Right lung (tissue), 5 donors: ENCODE results near the gene HPCAL1. TPM values are rescaled to one million over a fixed set of nuclear protein-coding genes. Genes with fewer than 3 reads are reported as not detected.

Source experiments
- DNase-seq, 2 donors: peaks; one replicate each; pipeline ENCODE4 v3.0.0-alpha.2; 2013
- polyA plus RNA-seq, 5 donors: library from polyadenylated mRNA; unstranded; fragments of 120-200 nt; gene quantifications; one replicate each; pipeline versions ENCODE4 v1.2.1 to v1.2.3, GENCODE V29; 2013; ENCODE audit warnings: inconsistent platforms in 1 of 5, low replicate concordance in 1 of 5; ENCODE audit not compliant: insufficient read length in 5 of 5, insufficient read depth in 1 of 5

Gene HPCAL1
- polyA plus RNA-seq, 5 donors = 48.4 to 95.0 (median 72.2) TPM

- no peak for DNase-seq
These were observed 81.4 kb downstream of the HPCAL1 start for GRCh38 chr2:10383960-10384734.

- no peak for DNase-seq
These were observed 82.8 kb downstream of the HPCAL1 start for GRCh38 chr2:10385501-10385900.

DNA sequence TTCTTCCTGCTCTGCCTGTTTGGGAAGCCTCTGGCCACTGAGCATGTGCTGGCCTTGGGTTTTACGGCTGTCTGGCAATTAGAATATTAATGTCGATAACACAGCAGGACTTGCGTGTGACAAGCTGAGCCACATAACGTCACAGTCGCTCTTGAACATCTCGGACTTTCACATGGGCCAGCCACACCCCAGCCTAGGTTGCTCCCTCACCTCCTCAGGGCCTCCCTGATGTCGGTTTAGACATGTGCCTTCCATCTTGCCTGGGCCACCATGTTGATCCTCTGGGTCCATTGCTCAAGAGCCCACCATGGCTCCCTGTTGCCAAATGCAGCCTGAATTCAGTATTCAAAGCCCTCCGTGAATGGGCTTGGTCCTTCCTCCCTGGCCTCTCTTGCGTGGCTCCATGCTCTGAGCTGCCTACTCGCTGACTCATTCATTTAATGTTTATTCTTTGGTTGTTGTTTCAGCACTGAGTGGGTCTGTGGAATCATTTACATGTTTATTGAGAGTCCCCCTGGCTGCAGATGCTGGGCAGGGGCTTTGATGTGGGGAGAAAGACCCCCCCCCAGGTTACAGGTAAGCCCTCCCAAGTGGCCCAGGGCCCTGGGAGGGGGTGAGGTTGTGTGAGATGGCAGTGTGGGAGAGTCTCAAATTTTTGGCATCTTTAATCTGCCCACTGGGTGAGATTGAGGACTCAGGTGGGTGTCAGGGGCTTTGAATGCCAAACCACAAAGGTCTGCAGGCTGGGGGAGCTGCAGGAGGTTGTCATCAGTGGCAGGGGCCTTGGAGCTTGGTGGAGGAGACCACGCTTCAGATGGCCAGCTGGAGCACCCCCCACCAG lies 83.4 kb downstream of the HPCAL1 start:
- no peak for DNase-seq

DNA sequence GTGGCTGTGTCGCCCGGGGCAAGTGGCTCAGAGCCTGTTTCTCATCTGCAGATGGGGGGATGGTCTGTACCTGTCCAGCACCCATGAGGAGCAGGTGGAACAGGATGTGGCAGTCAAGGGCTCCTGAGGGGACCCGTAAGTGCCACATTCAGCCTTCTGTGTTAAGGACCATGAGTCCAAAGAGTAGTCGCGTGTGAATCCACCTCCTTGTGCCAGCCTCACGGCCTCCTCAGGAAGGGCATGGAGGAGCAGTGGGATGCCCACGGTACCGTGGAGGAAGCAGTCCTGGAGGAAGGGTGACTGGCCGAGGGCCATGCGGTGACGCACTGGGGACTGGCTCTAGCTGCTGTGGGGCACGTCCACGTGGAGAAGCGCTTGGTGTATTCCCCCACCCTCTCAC lies 84.3 kb downstream of the HPCAL1 start:
- DNase-seq = no peak

DNA sequence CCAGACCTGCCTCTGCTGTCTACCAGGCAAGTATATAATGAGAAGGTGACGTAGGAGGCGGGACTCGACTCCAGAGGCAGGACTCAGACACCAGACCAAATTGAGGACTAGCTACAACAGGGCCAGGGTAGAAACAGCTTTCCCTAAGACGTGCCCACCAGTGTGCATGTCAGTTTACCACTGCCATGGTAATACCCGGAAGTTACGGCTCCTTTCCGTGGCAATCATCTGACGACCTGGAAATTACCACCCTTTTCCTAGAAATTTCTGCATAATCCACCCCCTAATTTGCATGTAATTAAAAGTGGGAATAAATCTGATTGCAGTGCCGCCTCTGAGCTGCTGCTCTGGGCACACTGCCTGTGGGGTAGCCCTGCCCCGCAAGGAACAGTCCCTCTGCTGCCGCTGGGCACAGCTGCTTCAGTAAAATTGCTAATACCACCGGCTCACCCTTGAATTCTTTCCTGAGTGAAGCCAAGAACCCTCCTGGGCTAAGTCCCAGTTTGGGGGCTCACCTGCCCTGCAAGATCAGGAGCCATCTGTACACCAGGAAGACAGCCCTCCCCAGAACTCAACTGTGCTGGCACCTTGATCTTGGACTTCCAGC lies 86.4 kb downstream of the HPCAL1 start:
- DNase-seq = no peak

DNA sequence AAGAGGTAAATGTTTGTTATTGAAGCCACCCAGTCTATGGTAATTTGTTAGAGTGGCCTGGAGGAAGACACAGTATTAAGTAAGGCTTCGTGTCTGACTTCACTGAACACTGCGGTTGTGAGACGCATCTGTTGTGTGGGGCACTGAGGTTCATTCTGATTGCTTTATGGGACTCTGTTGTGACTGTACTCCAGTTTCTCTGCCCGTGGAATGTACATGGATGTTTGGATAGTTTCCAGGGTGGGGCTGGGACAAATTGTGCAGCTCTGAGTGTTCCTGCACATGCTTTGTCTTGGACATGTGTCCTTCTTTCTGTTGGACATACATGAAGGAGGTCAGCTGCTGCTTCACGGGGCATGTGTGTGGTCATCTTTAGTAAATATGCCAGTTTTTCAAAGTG lies 86.9 kb downstream of the HPCAL1 start:
- DNase-seq = no peak

- no peak for DNase-seq
These were observed 87.7 kb downstream of the HPCAL1 start for GRCh38 chr2:10390369-10390801.

GRCh38 chr2:10392100-10392499 lies 89.4 kb downstream of the HPCAL1 start:
- no peak for DNase-seq

- DNase-seq = no peak
These were observed 89.8 kb downstream of the HPCAL1 start for GRCh38 chr2:10392548-10392947.

DNA sequence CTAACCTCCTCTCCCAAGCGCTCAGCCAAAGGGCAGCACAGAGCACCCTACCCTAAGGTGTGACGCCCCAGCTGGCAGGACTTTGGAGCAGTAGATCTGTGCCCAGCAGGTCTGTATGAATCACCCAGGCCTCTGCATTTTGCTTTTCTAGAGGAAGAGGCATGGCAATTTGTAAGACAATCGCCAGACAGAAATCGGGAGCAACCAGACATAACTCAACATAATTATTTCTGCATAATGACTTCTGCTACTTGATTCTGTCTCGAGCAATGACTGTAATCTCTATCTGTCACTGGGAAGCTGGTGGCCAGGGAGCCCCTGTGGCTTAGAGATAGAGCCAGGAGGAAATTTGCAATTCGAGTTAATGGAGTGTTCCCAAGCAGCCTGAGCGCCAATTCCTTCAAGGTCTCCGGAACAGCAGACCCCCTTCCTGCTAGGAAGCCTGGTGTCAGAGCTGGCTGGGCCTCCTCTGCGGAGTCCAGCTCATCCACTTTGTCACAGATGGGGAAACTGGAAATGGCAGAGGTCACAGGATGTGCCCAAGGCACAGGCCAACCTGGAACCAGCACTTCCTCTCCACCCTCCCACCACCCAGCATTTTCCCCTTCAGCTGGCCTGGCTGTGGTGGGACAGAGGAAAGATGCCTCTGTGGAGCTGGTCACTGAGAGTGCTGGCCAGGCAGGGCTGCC lies 90.4 kb downstream of the HPCAL1 start:
- DNase-seq = no peak

DNA sequence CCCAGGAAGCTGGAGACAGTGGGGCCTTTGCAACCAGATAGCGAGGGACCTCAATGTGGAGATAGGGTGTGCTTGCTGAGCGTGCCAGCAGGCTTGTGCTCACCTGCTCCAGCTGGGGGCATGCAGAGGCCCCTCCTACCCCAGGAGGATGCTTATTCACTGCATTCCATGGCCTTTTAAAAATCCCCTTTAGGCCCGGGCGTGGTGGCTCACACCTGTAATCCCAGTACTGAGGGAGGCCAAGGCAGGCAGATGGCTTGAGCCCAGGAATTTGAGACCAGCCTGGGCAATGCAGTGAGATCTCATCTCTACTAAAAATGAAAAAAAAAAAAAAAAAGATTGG lies 90.9 kb downstream of the HPCAL1 start:
- no peak for DNase-seq

- DNase-seq = no peak
These were observed 93.2 kb downstream of the HPCAL1 start for GRCh38 chr2:10395893-10396292.

DNA sequence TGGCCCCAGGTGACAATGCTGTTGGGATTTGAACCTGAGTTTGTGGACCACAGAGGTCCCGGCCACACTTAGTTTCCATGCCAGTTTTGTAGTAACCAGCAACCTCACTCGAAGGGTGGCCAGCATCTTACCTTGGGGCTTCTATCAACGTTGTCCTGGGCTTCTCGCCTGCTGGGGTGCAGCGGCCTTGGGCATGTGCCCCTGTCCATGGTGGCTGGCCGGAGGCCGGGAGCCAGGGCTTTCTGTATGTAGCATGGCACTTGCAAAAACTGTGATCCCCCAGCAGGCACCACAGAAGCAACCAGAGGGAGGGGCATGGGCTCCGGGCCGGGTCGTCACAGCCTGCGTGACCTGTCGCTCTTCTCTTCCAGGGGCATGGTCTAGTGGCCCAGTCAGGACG lies 93.8 kb downstream of the HPCAL1 start:
- no peak for DNase-seq

GRCh38 chr2:10397297-10397875 lies 94.7 kb downstream of the HPCAL1 start:
- DNase-seq = no peak

DNA sequence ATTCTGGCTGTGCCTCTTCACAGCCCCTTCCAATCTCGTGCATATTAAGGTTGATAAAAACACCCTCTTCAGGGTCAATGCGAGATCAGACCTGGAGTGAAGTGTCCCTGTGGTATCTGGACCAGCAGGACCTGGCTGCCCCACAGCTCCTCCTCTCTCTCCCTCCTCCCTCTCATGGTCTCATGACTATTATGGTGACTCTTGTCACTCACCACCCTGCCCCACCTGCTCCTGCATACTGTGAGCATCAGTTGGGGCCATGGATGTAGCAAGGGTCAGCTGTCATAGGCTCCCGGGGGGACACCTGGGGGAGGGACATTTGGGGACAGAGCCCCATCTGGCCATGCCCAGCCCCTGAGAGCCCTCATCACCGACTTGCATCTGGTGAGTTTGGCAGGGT lies 95.2 kb downstream of the HPCAL1 start:
- DNase-seq = no peak

DNA sequence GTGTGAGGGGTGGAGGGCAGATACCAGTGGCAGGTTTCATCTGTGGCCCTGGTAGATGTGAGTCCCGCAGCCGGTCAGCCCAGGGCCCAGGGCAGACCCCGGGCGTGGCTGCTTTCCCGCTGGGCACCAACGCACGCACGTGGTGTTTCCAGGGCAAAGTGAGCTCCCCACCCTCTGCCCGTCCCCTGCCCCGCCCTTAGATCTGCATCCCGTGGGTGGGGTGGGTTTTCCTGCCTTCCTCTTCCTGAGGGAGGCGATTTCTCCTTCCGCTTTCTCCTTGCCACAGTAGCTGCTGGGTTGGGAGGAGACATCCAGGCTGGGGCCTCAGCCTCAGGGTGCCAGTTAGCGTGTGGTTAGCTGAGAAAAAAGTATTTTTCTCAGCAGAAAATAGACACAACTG lies 95.8 kb downstream of the HPCAL1 start:
- DNase-seq = no peak

- DNase-seq = no peak
These were observed 96.7 kb downstream of the HPCAL1 start for GRCh38 chr2:10399358-10399757.

DNA sequence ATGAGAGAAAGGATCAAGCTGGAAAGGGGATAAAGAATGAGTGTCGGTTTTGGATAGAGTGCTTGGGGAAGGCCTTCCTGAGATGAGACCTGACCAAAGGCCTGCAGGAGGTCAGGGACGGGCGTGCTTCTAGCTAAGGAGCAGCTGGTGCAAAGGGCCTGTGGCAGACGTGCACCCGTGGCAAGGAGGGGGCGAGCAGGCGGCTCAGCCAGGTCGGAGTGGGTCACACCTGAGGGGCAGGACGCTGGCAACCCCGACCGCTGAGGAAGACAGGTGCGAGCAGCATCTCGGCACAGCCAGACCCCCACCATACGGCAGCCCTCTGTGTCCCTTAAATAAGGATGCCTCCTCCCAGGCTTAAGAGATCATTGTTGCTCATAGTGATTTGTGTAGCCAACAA lies 97.3 kb downstream of the HPCAL1 start:
- no peak for DNase-seq

DNA sequence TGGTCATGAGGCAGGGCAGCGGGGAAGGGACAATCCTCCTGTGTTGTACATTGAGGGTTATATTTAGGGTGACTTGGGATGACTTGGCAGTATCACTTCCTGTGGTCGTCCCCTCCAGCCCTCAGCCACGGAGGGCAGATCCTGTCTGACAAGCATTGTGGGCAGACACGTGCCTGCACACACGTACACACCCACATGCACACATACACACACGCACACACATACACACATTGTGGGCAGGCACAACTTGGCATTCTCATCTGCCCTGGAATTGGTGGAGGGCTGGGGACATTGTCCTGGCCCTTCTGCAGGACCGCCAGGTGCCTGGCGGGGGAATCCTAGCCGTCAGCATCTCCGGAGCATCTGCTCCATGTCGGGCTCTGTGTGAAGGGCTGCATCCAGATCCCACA lies 97.9 kb downstream of the HPCAL1 start:
- DNase-seq = no peak

GRCh38 chr2:10400978-10401951 lies 98.6 kb downstream of the HPCAL1 start:
- no peak for DNase-seq
